CD4-positive, alpha-beta T cell (primary cell): ENCODE measurements around the gene MIX23. TPM values are rescaled to one million over a fixed set of nuclear protein-coding genes. Genes with fewer than 3 reads are reported as not detected.
A peak's percentile ranks its signal among the peaks of the same experiment; 100 is the strongest.

Source experiments
- ATAC-seq: fragments of 200-7000 bp; cut with Tn5 transposase; one replicate; pipeline ENCODE4 v1.10.0; 2022; ENCODE audit warnings: mild to moderate bottlenecking; ENCODE audit not compliant: poor library complexity
- CTCF ChIA-PET: fragments of 350-600 bp; sonication (Branson Sonifier 250); formaldehyde crosslinking; loops from one replicate; lab custom pipeline; 2021; ENCODE audit warnings: antibody characterized with exemption, inconsistent platforms; lab: Charles Lee
- POLR2A ChIA-PET: fragments of 350-600 bp; sonication (Branson Sonifier 250); formaldehyde crosslinking; loops from one replicate; lab custom pipeline; 2021; ENCODE audit warnings: antibody characterized with exemption, inconsistent platforms; lab: Charles Lee
- DNase-seq, 14 experiments: peaks; one replicate each; pipeline ENCODE4 v3.0.0-alpha.2; 2013 to 2020; ENCODE audit warnings: mixed read lengths in 2 of 14
- H3K27ac ChIP-seq, 2 donors: one replicate each; pipeline versions ENCODE4 v1.5.1 to v1.7.0; 2013; ENCODE audit warnings: low read length in 2 of 2, low read depth in 1 of 2, mild to moderate bottlenecking in 1 of 2
- H3K27me3 ChIP-seq, 2 experiments: 1 replicate in 1 of 2; 2 replicates in 1 of 2; pipeline versions ENCODE4 v1.6.1 to v1.7.0; 2013; ENCODE audit warnings: low read length in 2 of 2, control low read depth in 1 of 2, mild to moderate bottlenecking in 1 of 2, moderate library complexity in 1 of 2; ENCODE audit not compliant: insufficient read depth in 2 of 2, control insufficient read depth in 1 of 2
- H3K36me3 ChIP-seq: one replicate; pipeline ENCODE4 v1.6.1; 2013; ENCODE audit warnings: low read length, control low read depth; ENCODE audit not compliant: insufficient read depth
- H3K4me1 ChIP-seq: one replicate; pipeline ENCODE4 v1.6.1; 2013; ENCODE audit warnings: low read length, control low read depth; ENCODE audit not compliant: insufficient read depth
- H3K4me3 ChIP-seq: one replicate; pipeline ENCODE4 v1.5.1; 2013; ENCODE audit warnings: mild to moderate bottlenecking, low read length, moderate library complexity
- H3K9me3 ChIP-seq, 2 experiments: 1 replicate in 1 of 2; 2 replicates in 1 of 2; pipeline versions ENCODE4 v1.6.1 to v1.7.0; 2013; ENCODE audit warnings: low read length in 2 of 2, mild to moderate bottlenecking in 2 of 2, control low read depth in 1 of 2, moderate library complexity in 1 of 2; ENCODE audit not compliant: control insufficient read depth in 1 of 2, insufficient read depth in 1 of 2
- H3K27ac Mint-ChIP-seq: one replicate; pipeline ENCODE4 v1.8.0; 2020; ENCODE audit warnings: mixed read lengths
- H3K27me3 Mint-ChIP-seq: one replicate; pipeline ENCODE4 v1.8.0; 2021; ENCODE audit warnings: mixed read lengths
- H3K36me3 Mint-ChIP-seq: one replicate; pipeline ENCODE4 v1.8.0; 2021; ENCODE audit warnings: low read depth, mixed read lengths
- H3K4me1 Mint-ChIP-seq: one replicate; pipeline ENCODE4 v1.8.0; 2021; ENCODE audit warnings: low read depth, mixed read lengths
- H3K4me3 Mint-ChIP-seq: one replicate; pipeline ENCODE4 v1.8.0; 2020; ENCODE audit warnings: mild to moderate bottlenecking, mixed read lengths
- H3K9me3 Mint-ChIP-seq: one replicate; pipeline ENCODE4 v1.8.0; 2020; ENCODE audit warnings: mixed read lengths
- intact Hi-C, 2 experiments: fragments of 100-400 bp; cut with DNase I in 1 of 2; cut with micrococcal nuclease in 1 of 2; formaldehyde crosslinking; loops; one replicate each; pipeline versions ENCODE4 v1.15.1 to v1.9.0; 2023 to 2025; cut with DNase I, micrococcal nuclease
- total RNA-seq, 174 experiments: library from RNA in 2 of 174; stranded (reverse) in 2 of 174; gene quantifications; one replicate each; pipeline ENCODE4 v1.2.3 and lab custom pipeline; 2021 to 2026
- TF ChIP-seq, protein P1 (sequence below): fragments of 200-600 bp; IDR thresholded peaks from one replicate; pipeline ENCODE4 v1.8.0; 2022; ENCODE audit warnings: antibody characterized with exemption, mild to moderate bottlenecking

Gene MIX23
- total RNA-seq, 2 experiments from 2014 or later = 12.4 to 17.5 TPM

DNA sequence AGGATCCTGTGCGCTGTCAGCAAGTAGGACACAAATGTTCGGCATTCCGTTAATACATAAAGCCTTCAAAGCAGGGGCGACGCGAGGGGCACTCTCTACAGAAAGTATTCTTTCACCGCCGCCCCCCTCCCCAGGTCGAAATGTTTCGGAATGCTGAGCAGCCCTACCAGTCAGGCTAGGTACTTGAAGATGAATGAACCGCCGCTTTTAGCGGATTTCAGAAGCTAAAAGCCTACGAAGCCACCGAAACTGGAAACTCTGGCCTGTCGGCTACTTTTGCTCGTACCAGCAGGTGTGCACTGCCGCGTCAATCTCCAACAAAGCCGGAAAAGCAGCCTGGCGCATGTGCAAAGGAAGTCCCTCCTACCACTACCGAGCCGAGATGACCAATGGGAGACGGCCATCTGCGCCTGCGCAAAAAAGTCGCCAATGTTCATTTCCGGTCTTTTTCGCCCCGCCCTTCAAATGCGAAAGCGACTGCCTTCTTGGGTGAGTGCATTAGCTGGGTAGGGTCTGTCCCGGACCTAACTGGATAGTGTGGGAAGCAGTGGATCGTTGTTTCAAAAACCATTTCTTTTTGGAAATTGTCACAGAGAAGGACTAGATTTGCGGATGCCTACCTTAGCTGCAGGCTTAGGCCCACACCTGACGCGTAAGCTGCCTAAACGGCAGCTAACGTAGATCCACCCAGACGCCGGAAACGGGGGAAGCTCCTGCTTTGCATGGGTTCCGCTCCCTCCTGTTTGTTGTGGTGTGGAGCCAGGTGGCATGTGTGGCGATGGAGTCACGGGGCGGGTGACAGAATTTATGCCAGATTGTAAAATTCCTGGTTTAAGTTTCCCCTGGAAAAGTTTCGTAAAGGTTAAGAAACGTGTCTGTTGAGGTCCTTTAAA lies 33.0 kb upstream of the MIX23 start, which contains the start of gene WDR5B:
Gene WDR5B, minus strand, starts transcription at position 301 of the 893 bp plus-strand sequence. CDS start 534 bp downstream, outside the sequence.
- intact Hi-C loops = loop anchor here (1.0 to 10.0 kb wide), 6 partner anchors 31 to 581 kb away; partner anchors contain the start of genes EAF2 (in 1 of the 2), FAM162A (in 1 of the 2), HSPBAP1 (in 1 of the 2) and IQCB1 (in 1 of the 2)
- ATAC-seq (peak; percentile 87), DNase-seq (peak; percentile 96 to 99 (median 98))
- peaks cover 59% of the 10 kb centered on the region for H3K4me1 Mint-ChIP-seq
- peak within 1 kb of the TSS; percentile 100 for H3K27ac Mint-ChIP-seq
- H3K36me3 ChIP-seq = peaks cover 16% of the 10 kb centered on the region
- CTCF ChIA-PET = interaction anchor here (1.0 to 4.5 kb wide), 5 partner anchors 23 to 264 kb away, joined by 3 to 30 read pairs (median 8); partner anchors contain the start of genes FAM162A and PARP14
- H3K27me3 ChIP-seq = no peaks in the 10 kb centered on the region
- TF ChIP-seq, protein P1, sequence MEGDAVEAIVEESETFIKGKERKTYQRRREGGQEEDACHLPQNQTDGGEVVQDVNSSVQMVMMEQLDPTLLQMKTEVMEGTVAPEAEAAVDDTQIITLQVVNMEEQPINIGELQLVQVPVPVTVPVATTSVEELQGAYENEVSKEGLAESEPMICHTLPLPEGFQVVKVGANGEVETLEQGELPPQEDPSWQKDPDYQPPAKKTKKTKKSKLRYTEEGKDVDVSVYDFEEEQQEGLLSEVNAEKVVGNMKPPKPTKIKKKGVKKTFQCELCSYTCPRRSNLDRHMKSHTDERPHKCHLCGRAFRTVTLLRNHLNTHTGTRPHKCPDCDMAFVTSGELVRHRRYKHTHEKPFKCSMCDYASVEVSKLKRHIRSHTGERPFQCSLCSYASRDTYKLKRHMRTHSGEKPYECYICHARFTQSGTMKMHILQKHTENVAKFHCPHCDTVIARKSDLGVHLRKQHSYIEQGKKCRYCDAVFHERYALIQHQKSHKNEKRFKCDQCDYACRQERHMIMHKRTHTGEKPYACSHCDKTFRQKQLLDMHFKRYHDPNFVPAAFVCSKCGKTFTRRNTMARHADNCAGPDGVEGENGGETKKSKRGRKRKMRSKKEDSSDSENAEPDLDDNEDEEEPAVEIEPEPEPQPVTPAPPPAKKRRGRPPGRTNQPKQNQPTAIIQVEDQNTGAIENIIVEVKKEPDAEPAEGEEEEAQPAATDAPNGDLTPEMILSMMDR = no peak
- peaks cover 60% of the 10 kb centered on the region for H3K36me3 Mint-ChIP-seq
- peaks cover 22% of the 10 kb centered on the region for H3K4me1 ChIP-seq
- no peaks in the 10 kb centered on the region for H3K9me3 ChIP-seq
- POLR2A ChIA-PET = interaction anchor here (0.6 to 3.7 kb wide), 26 partner anchors 8 to 1169 kb away, joined by 3 to 102 read pairs (median 4); partner anchors contain the start of genes DTX3L, FAM162A, HACD2 and HCLS1
- peak within 1 kb of the TSS; percentile 90 to 91 for H3K27ac ChIP-seq
- peak within 1 kb of the TSS; percentile 76 for H3K4me3 ChIP-seq
- H3K9me3 Mint-ChIP-seq = no peaks in the 10 kb centered on the region
- H3K4me3 Mint-ChIP-seq = peak within 1 kb of the TSS; percentile 97
- H3K27me3 Mint-ChIP-seq = no peaks in the 10 kb centered on the region

DNA sequence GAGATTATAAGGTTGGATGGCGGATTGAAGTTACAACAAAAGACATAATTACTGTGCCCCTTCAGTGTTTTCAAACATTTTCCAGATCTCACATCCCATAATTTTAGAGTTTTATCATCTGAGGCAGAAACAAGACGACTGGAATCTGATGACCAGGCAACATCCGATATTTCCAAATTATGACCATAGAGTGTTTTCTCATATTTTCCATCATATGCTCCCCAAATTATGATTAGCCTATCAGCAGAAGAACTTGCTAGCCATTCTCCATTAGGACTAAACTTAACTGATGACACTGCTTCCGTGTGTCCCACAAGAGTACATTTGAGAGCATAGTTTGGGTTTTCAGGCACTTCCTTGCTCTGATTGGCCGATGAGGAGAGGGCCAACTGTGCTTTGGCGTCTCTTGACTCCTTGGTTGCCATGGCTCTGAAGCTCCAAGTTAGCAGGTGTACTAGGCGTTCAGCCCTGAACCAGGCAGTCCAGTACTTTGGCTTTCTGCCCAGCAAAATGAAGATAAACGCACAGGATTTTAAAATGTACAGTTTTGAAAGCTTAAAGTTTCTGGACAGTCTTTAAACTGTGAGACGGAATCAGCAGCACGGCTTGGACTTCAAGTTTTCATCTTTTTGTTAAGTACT lies 32.2 kb upstream of the MIX23 start:
- DNase-seq = peak in 11 of 14 experiments; percentile 20 to 74 (median 33)
- POLR2A ChIA-PET = interaction anchor here (0.8 to 3.7 kb wide), 12 partner anchors 7 to 868 kb away, joined by 3 to 102 read pairs (median 12); partner anchors contain the start of genes FAM162A, HSPBAP1, KPNA1 and MIX23
- CTCF ChIA-PET = interaction anchor here (1.5 to 4.5 kb wide), 4 partner anchors 22 to 264 kb away, joined by 6 to 30 read pairs (median 11); partner anchors contain the start of genes FAM162A and PARP14
- H3K27ac Mint-ChIP-seq = peak overlapping the region; percentile 100
- peak overlapping the region; percentile 76 for H3K4me3 ChIP-seq
- peak overlapping the region; percentile 90 to 91 for H3K27ac ChIP-seq
- intact Hi-C loops = loop anchor here in 1 of 2 experiments (2.0 to 10.0 kb wide), 3 partner anchors 30 to 580 kb away; partner anchors contain the start of genes EAF2, FAM162A, HSPBAP1 and IQCB1
- ATAC-seq = peak; percentile 33
- peaks cover 22% of the 10 kb centered on the region for H3K36me3 ChIP-seq
- no peaks in the 10 kb centered on the region for H3K27me3 ChIP-seq
- H3K9me3 ChIP-seq = no peaks in the 10 kb centered on the region
- H3K9me3 Mint-ChIP-seq = no peaks in the 10 kb centered on the region
- peaks cover 22% of the 10 kb centered on the region for H3K4me1 ChIP-seq
- H3K27me3 Mint-ChIP-seq = no peaks in the 10 kb centered on the region
- TF ChIP-seq, protein P1 = no peak
- H3K36me3 Mint-ChIP-seq = peaks cover 62% of the 10 kb centered on the region
- H3K4me3 Mint-ChIP-seq = peak overlapping the region; percentile 97
- H3K4me1 Mint-ChIP-seq = peaks cover 59% of the 10 kb centered on the region

DNA sequence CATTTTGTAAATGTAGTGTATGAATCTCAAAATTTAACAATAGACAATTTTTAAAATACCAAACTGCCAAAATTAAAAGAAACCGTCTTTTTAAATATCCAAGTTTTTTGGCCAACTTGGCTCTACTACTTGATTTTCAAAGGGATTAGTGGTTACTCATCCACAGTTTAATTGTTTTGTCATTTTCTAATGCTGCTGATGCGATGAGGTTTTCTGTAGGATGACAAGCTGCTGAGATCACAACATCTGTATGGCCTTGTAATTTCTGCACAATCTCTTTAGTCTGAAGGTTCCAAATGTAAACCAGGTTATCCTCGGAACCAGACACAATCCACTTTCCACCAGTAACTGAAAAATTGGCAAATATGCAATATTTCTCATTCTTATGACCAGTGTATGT lies 31.4 kb upstream of the MIX23 start:
- Histone ChIP-seq H3K27me3 (no peaks in the 10 kb centered on the region), H3K36me3 (peaks cover 30% of the 10 kb centered on the region), H3K9me3 (no peaks in the 10 kb centered on the region), H3K27ac (no peak overlapping the region), H3K4me3 (no peak overlapping the region), H3K4me1 (peaks cover 22% of the 10 kb centered on the region)
- ChIA-PET CTCF (interaction anchor here (4.5 kb wide), 1 partner anchor 30 kb away, joined by 30 read pairs; the partner anchor contains the start of gene FAM162A), POLR2A (interaction anchor here (3.1 to 3.7 kb wide), 2 partner anchors 31 to 100 kb away, joined by 58 to 102 read pairs; partner anchors contain the start of genes FAM162A, KPNA1 and MIX23)
- peaks cover 65% of the 10 kb centered on the region for H3K36me3 Mint-ChIP-seq
- TF ChIP-seq, protein P1 = no peak
- peaks cover 59% of the 10 kb centered on the region for H3K4me1 Mint-ChIP-seq
- no peaks in the 10 kb centered on the region for H3K27me3 Mint-ChIP-seq
- no peaks in the 10 kb centered on the region for H3K9me3 Mint-ChIP-seq
- no peak for ATAC-seq
- peak overlapping the region; percentile 97 for H3K4me3 Mint-ChIP-seq
- no peak for DNase-seq
- H3K27ac Mint-ChIP-seq = peak overlapping the region; percentile 100
- intact Hi-C loops = loop anchor here in 1 of 2 experiments (2.0 to 10.0 kb wide), 2 partner anchors 30 to 580 kb away; partner anchors contain the start of genes EAF2, FAM162A and IQCB1
